Measurements from ENCODE around the gene FHOD3. TPM values are rescaled to one million over a fixed set of nuclear protein-coding genes. Genes with fewer than 3 reads are reported as not detected.

The FHOD3 gene
- total and polyA plus RNA-seq, 2 of the 13 experiments (the other 11 are each of a cell fraction or from before 2014, with no cell fraction given): 0.07 TPM; not detected in 1

DNA sequence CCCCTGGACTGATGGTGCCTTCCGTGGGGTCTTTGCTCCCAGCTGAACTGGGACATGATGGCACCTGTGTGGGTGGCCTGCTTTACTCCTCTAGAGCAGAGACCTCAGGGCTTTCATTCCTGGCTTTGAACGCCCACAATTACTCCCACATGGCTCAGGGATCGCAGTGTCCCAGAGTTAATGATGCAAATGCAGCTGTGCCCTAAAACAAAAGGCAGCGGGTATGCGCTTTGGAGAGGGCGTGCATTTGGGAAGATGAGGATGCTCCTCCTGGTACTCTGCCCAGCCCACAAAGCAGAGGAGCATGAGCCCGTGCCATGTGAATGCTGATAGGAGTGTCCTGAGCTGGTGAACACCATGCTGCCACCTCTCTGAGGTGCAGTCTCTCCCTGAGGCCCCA is 173.4 kb downstream of the FHOD3 start:
- no TSS peak for BruUV-seq (replicated peaks)
- CTCF ChIA-PET (ENCODE audit: low intra/inter-chr PET ratio, low total read pairs): no interaction called here
- POLR2A ChIA-PET: no interaction called here
- no peak for TF ChIP-seq ZZZ3 (CRISPR knock-in tag; IDR thresholded peaks at IDR 0.05; ENCODE audit: borderline replicate concordance)
- TF ChIP-seq SP4 (CRISPR knock-in tag; IDR thresholded peaks at IDR 0.05): no peak
- TF ChIP-seq ZNF281 (CRISPR knock-in tag; IDR thresholded peaks at IDR 0.05; ENCODE audit: borderline replicate concordance): no peak
- TF ChIP-seq MYC (CRISPR knock-in tag; IDR thresholded peaks at IDR 0.05; ENCODE audit: borderline replicate concordance): no peak
- no peak for TF ChIP-seq CREM (IDR thresholded peaks at IDR 0.05)
- no peak for TF ChIP-seq CREM (CRISPR knock-in tag; IDR thresholded peaks at IDR 0.05)
- TF ChIP-seq, protein P1, sequence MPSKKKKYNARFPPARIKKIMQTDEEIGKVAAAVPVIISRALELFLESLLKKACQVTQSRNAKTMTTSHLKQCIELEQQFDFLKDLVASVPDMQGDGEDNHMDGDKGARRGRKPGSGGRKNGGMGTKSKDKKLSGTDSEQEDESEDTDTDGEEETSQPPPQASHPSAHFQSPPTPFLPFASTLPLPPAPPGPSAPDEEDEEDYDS (CRISPR knock-in tag; IDR thresholded peaks at IDR 0.05): no peak
- no peak for TF ChIP-seq SMAD9 (CRISPR knock-in tag; IDR thresholded peaks at IDR 0.05)
- no peak for TF ChIP-seq ZFYVE20 (CRISPR knock-in tag; IDR thresholded peaks at IDR 0.05; ENCODE audit: borderline replicate concordance, low read depth)
- no peak for TF ChIP-seq KLF12 (CRISPR knock-in tag; IDR thresholded peaks at IDR 0.05; ENCODE audit: borderline replicate concordance)
- TF ChIP-seq KDM2A (CRISPR knock-in tag; IDR thresholded peaks at IDR 0.05; ENCODE audit: borderline replicate concordance, low read depth): no peak
- TF ChIP-seq STAG1 (CRISPR knock-in tag; IDR thresholded peaks at IDR 0.05): no peak
- TF ChIP-seq, protein P2, sequence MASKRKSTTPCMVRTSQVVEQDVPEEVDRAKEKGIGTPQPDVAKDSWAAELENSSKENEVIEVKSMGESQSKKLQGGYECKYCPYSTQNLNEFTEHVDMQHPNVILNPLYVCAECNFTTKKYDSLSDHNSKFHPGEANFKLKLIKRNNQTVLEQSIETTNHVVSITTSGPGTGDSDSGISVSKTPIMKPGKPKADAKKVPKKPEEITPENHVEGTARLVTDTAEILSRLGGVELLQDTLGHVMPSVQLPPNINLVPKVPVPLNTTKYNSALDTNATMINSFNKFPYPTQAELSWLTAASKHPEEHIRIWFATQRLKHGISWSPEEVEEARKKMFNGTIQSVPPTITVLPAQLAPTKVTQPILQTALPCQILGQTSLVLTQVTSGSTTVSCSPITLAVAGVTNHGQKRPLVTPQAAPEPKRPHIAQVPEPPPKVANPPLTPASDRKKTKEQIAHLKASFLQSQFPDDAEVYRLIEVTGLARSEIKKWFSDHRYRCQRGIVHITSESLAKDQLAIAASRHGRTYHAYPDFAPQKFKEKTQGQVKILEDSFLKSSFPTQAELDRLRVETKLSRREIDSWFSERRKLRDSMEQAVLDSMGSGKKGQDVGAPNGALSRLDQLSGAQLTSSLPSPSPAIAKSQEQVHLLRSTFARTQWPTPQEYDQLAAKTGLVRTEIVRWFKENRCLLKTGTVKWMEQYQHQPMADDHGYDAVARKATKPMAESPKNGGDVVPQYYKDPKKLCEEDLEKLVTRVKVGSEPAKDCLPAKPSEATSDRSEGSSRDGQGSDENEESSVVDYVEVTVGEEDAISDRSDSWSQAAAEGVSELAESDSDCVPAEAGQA (IDR thresholded peaks at IDR 0.05; ENCODE audit: low read depth): no peak
- TF ChIP-seq, protein P2 (CRISPR knock-in tag; IDR thresholded peaks at IDR 0.05; ENCODE audit: borderline replicate concordance): no peak
- TF ChIP-seq SIX4 (CRISPR knock-in tag; IDR thresholded peaks at IDR 0.05): no peak
- no peak for TF ChIP-seq ZNF260 (CRISPR knock-in tag; IDR thresholded peaks at IDR 0.05; ENCODE audit: borderline replicate concordance, low read depth)
- no peak for TF ChIP-seq ZNF773 (CRISPR knock-in tag; IDR thresholded peaks at IDR 0.05; ENCODE audit: borderline replicate concordance)

More for the DNA sequence above, 173.4 kb downstream of the FHOD3 start:
- Histone ChIP-seq H3K27me3 (ENCODE audit: control insufficient read depth in 1 of 2, insufficient read depth in 2 of 2, low read length in 2 of 2) (peaks cover 1 to 14% of the 10 kb centered on the region in 2 experiments; a peak in 2 of 5 replicates), H3K4me2 (ENCODE audit: low read depth, low read length) (no peak overlapping the region), H3K9me3 (ENCODE audit: low read length) (no peaks in the 10 kb centered on the region), H3K27ac (ENCODE audit: extremely low read length, insufficient read depth, low read length) (no peak overlapping the region), H3K4me1 (ENCODE audit: insufficient read depth, low read length) (peaks cover 16% of the 10 kb centered on the region), H3K36me3 (replicated peaks in 1 of 2; ENCODE audit: control insufficient read depth in 1 of 2, insufficient read depth in 2 of 2, low read length in 2 of 2) (no peaks in the 10 kb centered on the region), H3K4me3 (replicated peaks in 1 of 3; ENCODE audit: insufficient read depth in 1 of 3, low read depth in 2 of 3, low read length in 3 of 3) (no peak overlapping the region), H2AFZ (ENCODE audit: low read length) (no peak overlapping the region), H4K20me1 (ENCODE audit: insufficient read depth, low read length) (no peaks in the 10 kb centered on the region), H3K9ac (ENCODE audit: insufficient read depth, low read depth, low read length) (no peak overlapping the region), H3K79me2 (ENCODE audit: insufficient read depth, low read length) (no peaks in the 10 kb centered on the region)
- in situ Hi-C loops (cut with HindIII; ENCODE audit: extremely low pct_ligation_motif_present, low pct_unique_long_range_greater_than_20kb) (no loop called here), intact Hi-C loops (cut with micrococcal nuclease; ENCODE audit: unreplicated experiment) (no loop called here)
- no peak for ATAC-seq
- DNase-seq (ENCODE audit: low spot score): no peak
- WGBS (ENCODE audit: low lambda C conversion rate): 29% methylated on average over 7 of the region's 7 CpGs
- no peak for FAIRE-seq

All from HepG2 (cell line).